ENCODE data around the gene OBP2A. TPM values are rescaled to one million over a fixed set of nuclear protein-coding genes. Genes with fewer than 3 reads are reported as not detected.

Gene OBP2A
- polyA plus RNA-seq, 3 donors, result not detected

DNA sequence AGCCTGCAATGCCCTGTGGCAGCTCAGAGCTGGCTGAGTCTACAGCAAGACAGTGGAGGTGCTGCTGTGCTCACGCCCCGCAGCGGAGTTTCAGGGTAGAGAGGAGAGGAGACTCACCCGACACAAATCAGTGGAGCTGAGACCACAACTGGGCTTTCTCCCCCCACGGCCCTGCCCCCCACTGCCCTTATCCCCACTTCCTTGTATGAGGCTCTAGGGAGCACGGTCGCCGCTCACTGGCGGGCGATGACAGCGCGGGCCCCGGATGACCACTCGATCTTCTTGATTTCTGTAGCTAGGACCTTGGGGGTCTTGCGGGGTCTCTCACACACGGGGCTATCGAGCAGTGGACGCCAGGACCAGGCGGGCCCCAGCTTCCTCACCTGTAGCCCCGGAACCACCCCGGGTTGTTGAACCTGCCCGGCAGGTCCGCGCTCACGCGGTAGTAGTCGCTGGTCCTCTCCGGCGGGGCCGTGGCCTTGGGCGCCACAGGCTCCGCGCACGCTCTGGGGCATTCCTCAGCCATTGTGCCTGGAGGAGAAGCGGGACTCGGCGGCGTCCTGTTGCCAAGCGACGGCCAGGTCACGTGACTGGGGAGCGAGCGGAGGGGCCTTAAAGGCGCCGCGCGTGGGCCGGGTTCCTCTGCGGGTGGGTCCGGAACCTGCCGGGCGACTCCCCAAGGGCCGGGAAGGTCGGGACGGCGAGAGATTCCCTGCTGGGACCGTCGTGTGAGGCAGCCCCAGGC, 46.4 kb upstream of the OBP2A start:
- H3K9me3 Mint-ChIP-seq, result peaks cover 0 to 2% (median 0%) of the 10 kb centered on the region in 7 donors
- intact Hi-C loops (cut with micrococcal nuclease), result no loop called here
- Histone ChIP-seq H3K27me3 (ENCODE audit: control insufficient read depth in 2 of 2, insufficient read depth in 2 of 2, low read length in 2 of 2) (peaks cover 0 to 5% of the 10 kb centered on the region in 2 donors), H3K27ac (ENCODE audit: low read depth in 1 of 2, low read length in 2 of 2) (peak overlapping the region; percentile 37 to 80), H3K4me1 (ENCODE audit: control insufficient read depth in 1 of 2, insufficient read depth in 2 of 2, low read length in 2 of 2) (peaks cover 22 to 30% of the 10 kb centered on the region in 2 donors), H3K9ac (ENCODE audit: insufficient read depth, low read length, poor library complexity, severe bottlenecking) (peak overlapping the region; percentile 82), H3K4me3 (replicated peaks in 1 of 3; ENCODE audit: low read depth in 2 of 3, low read length in 3 of 3) (peak overlapping the region; percentile 65 to 98 (median 80)), H4K20me1 (ENCODE audit: insufficient read depth, low read length) (peaks cover 24% of the 10 kb centered on the region), H3K4me2 (replicated peaks; ENCODE audit: extremely low read depth, low read length, poor library complexity, severe bottlenecking) (peak overlapping the region; percentile 99), H3K9me3 (replicated peaks in 1 of 2; ENCODE audit: control insufficient read depth in 1 of 2, insufficient read depth in 1 of 2, low read length in 2 of 2) (no peaks in the 10 kb centered on the region), H3K79me2 (ENCODE audit: insufficient read depth, low read length) (peaks cover 11% of the 10 kb centered on the region), H2AFZ (ENCODE audit: insufficient read depth, low read depth, low read length, poor library complexity, severe bottlenecking) (peak overlapping the region; percentile 92), H3K36me3 (replicated peaks in 1 of 2; ENCODE audit: control insufficient read depth in 1 of 2, insufficient read depth in 2 of 2, low read length in 2 of 2) (peaks cover 17 to 28% of the 10 kb centered on the region in 2 donors)
- H3K27me3 Mint-ChIP-seq (ENCODE audit: low read depth in 3 of 3), result peaks cover 3 to 16% (median 13%) of the 10 kb centered on the region in 3 donors
- TF ChIP-seq, protein P1, sequence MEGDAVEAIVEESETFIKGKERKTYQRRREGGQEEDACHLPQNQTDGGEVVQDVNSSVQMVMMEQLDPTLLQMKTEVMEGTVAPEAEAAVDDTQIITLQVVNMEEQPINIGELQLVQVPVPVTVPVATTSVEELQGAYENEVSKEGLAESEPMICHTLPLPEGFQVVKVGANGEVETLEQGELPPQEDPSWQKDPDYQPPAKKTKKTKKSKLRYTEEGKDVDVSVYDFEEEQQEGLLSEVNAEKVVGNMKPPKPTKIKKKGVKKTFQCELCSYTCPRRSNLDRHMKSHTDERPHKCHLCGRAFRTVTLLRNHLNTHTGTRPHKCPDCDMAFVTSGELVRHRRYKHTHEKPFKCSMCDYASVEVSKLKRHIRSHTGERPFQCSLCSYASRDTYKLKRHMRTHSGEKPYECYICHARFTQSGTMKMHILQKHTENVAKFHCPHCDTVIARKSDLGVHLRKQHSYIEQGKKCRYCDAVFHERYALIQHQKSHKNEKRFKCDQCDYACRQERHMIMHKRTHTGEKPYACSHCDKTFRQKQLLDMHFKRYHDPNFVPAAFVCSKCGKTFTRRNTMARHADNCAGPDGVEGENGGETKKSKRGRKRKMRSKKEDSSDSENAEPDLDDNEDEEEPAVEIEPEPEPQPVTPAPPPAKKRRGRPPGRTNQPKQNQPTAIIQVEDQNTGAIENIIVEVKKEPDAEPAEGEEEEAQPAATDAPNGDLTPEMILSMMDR (IDR thresholded peaks at IDR 0.05), result no peak
- under 1% methylated on average over 53 of the region's 58 CpGs for WGBS (ENCODE audit: insufficient coverage)
- peak overlapping the region in 2 of 7 donors; percentile 35 to 54 for H3K27ac Mint-ChIP-seq
- H3K4me1 Mint-ChIP-seq, result peaks cover 19% of the 10 kb centered on the region
- H3K4me3 Mint-ChIP-seq, result peak overlapping the region; percentile 88 to 90
- H3K36me3 Mint-ChIP-seq, result peaks cover 17 to 31% of the 10 kb centered on the region in 2 donors
- DNase-seq, result peak; percentile 76 to 88 (median 83)

DNA sequence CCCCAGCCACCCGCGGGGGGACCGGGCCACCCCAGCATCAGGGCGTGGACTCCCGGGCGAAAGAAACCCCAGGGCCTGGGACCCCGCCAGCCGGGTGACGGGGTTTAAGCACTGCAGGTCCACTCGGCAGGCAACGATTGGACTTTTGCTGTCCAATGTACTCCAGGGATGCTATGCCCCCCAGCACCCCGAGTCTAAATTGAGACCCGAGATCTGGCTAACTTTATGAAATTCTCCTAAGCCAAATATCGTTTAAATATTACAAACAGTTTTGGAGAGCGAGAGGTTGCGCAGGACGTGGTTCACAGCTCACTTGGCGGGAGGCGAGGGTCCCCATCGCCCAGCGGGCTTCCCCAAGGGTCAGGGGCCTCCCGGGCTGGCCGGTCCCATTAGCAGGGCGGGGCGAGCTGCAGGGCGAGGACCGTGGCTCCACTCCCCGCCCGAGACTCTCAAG, 45.8 kb upstream of the OBP2A start:
- Mint-ChIP-seq H3K36me3 (peaks cover 20 to 35% of the 10 kb centered on the region in 2 donors), H3K27ac (peak overlapping the region in 4 of 7 donors; percentile 72 to 91 (median 78)), H3K27me3 (ENCODE audit: low read depth in 3 of 3) (peaks cover 3 to 16% (median 13%) of the 10 kb centered on the region in 3 donors), H3K9me3 (peaks cover 0 to 2% (median 0%) of the 10 kb centered on the region in 7 donors), H3K4me3 (peak overlapping the region; percentile 88 to 90), H3K4me1 (peaks cover 21% of the 10 kb centered on the region)
- Histone ChIP-seq H3K27me3 (ENCODE audit: control insufficient read depth in 2 of 2, insufficient read depth in 2 of 2, low read length in 2 of 2) (peaks cover 0 to 5% of the 10 kb centered on the region in 2 donors), H3K4me3 (replicated peaks in 1 of 3; ENCODE audit: low read depth in 2 of 3, low read length in 3 of 3) (peak overlapping the region; percentile 65 to 98 (median 80)), H3K36me3 (replicated peaks in 1 of 2; ENCODE audit: control insufficient read depth in 1 of 2, insufficient read depth in 2 of 2, low read length in 2 of 2) (peaks cover 17 to 33% of the 10 kb centered on the region in 2 donors), H3K79me2 (ENCODE audit: insufficient read depth, low read length) (peaks cover 11% of the 10 kb centered on the region), H3K9ac (ENCODE audit: insufficient read depth, low read length, poor library complexity, severe bottlenecking) (peak overlapping the region; percentile 82), H3K9me3 (replicated peaks in 1 of 2; ENCODE audit: control insufficient read depth in 1 of 2, insufficient read depth in 1 of 2, low read length in 2 of 2) (no peaks in the 10 kb centered on the region), H3K27ac (ENCODE audit: low read depth in 1 of 2, low read length in 2 of 2) (peak overlapping the region; percentile 37 to 80), H4K20me1 (ENCODE audit: insufficient read depth, low read length) (peaks cover 30% of the 10 kb centered on the region), H3K4me2 (replicated peaks; ENCODE audit: extremely low read depth, low read length, poor library complexity, severe bottlenecking) (peak overlapping the region; percentile 99), H3K4me1 (ENCODE audit: control insufficient read depth in 1 of 2, insufficient read depth in 2 of 2, low read length in 2 of 2) (peaks cover 22 to 30% of the 10 kb centered on the region in 2 donors), H2AFZ (ENCODE audit: insufficient read depth, low read depth, low read length, poor library complexity, severe bottlenecking) (peak overlapping the region; percentile 92)
- WGBS (ENCODE audit: insufficient coverage), result 1% methylated on average over 25 of the region's 29 CpGs
- no peak for DNase-seq
- intact Hi-C loops (cut with micrococcal nuclease), result no loop called here
- TF ChIP-seq, protein P1 (IDR thresholded peaks at IDR 0.05), result no peak
